OCI-M2 (cell line): ENCODE measurements around the gene TTLL11.
"Not testable (repeated sequence)": the region's sequence is repeated elsewhere in the genome, so short reads cannot be mapped to it uniquely, and the experiment has no call there.

Source experiments
- DNase-seq: peaks from one replicate; lab custom pipeline; 2025; ENCODE audit not compliant: unreplicated experiment; lab: John Stamatoyannopoulos, UW

Gene TTLL11

DNA sequence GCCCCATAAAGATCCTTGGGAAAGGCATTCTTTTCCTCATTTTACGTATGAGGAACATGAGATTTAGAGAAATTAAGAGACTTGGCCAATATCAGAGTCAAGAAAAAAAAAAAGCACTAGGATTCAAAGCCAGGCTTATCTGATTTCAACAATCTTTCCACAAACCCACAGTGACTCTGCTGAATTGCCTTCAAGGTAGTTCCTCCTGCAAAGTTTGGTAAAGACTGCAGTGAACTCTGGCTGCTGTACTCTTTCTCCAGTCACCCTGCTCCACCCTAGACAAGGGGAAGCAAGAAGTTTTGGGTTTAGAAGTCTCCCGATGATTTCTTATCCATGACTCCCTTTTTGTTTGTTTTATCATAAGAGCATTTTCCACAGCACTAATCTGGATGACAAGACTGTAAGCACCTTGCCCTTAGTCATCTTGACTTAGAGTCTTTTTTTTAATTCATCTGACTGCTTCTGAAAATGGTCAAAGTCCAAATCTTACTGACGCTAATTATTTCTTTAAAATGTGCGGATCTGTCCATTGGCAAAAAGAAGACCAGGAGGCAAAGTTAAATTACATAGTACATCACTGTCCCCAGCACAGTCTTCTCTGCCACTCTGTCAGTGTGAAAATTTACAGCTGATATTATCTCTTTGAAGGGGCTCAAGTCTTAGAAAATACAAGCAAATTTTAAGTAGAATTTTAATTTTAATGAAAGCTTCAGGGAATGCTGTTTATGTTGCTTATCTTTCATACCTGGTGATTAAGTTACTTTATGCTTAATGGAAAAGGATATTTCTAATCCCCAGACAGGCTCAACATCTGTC is 180.1 kb downstream of the TTLL11 start:
- no peak for DNase-seq

DNA sequence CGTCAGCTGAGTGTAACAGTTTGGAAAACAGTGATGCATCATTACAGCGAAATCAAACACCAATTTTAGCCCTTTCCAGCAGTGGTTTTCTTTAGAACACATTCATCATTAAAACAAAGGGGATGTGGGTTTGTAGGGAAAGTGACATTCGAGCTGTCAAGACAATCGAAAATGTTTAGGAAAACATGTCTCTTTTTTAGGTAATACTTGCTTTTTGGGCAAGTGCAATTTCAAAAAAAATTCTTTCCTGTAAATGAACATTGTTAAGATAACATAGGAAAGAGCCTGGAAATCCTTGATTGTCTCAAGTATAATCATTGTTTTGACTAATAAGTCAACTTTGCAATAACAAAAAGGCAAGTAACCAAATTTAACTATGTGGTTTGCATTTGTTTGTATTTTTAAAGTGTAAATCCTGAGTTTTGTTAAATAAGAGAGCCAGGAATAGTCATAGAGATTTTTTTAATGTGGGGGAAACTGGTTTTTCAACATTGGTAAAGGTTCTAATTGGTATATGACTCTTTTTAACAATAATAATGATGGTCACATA is 182.5 kb downstream of the TTLL11 start:
- no peak for DNase-seq

DNA sequence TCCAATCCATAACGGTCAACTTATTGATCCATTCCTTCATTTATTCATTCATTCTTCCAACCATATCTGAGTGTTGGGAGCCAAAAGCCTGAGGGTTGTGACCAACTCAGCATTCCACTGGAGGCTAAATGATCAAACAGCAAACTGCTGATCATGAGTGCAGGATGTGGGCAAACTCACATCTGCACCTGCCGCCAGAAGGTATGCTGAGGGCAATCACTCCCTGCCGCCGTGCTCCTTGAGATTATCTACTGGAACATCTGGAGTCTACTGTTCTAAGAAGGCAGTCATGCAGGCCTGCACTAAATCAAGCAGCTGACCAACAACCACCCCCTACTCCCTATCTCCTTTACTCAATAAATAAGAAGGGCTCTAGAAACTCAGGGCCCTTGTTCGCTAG is 184.0 kb downstream of the TTLL11 start:
- no peak for DNase-seq

DNA sequence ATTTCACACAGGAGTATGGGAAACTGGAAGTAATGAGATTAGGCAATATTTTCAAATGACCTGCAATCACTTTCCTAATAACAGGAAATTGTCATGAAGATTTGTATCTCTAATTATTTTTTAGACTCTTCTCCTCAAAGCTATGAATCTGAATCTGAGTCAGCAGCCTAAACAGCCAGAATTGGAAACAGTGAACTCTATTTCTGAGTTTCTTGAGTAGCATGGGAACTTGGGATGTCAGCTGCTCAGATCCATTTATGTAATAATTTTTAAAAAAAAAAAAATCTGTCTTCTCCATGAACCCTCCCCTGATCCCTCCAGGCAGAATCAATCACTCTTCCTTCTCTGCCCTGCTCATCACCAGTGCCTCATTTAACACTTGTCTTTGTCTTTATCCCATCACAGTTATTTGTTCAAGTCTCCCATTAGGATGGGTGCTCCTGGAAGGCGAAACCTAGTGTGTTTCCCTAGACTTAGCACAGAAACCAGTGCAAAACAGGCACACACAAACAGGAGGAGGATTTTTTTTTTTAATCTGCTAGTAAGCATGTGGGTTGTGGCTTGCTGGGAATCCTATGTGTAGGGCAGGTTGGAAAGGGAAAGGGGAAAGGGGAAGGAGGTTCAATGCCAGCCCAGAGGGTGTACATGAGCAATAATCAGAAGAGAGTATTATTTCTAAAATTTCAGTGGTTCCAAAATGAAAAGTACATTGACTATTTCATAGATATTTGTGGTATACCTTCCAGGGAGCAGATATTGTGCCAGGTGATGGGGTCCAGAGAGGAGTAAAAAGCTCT is 186.8 kb downstream of the TTLL11 start:
- DNase-seq: no peak

DNA sequence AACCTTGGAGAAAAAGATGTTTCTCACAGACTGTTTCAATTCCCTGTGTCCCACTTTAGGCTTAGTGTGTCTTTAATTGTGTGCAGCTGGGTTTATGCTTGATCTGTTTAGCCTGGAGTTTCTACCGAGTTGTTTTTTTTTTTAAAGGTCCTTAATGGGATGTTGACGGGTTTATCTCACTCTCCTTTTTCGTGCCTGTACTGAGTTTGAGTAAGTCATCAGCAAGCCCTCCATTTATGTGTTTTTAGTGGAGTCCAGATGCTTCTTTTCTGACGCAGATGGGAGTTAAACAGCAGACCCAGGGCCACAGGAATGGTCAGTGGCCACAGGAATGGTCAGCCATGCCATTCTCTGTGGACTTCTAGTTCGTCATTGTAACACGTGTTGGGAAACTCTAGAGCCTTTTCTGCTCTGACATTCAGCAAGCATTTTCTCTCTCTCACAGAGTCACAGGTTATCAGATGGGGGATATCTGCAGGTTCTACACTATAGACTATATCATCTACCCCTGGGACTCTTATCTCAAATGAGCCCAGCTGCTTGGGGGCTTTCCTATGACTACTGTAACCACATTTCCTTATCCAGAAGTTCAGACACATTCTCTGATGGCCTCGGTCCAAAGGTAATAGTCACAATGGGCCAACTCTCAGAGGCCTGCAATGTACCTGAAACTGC is 190.5 kb downstream of the TTLL11 start:
- no peak for DNase-seq

DNA sequence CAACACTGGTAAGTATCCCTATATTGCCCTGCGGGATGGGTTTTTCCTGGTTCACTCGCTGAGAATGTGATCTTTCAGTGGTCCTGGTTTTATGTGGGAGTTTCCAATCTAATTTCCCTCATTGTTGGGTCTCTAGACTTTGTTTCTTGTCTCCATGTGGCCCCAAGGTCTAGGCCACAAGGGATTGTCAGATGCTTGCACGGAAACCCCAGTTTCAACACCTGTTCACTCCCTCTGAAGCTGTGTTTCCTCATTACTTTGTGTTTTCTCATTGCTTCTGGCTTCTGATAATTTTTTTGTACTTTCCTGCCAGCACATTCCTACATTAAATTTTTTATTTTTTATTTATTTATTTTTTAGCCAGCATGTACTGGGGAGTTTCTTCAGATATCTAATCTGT is 191.5 kb downstream of the TTLL11 start:
- DNase-seq: no peak

DNA sequence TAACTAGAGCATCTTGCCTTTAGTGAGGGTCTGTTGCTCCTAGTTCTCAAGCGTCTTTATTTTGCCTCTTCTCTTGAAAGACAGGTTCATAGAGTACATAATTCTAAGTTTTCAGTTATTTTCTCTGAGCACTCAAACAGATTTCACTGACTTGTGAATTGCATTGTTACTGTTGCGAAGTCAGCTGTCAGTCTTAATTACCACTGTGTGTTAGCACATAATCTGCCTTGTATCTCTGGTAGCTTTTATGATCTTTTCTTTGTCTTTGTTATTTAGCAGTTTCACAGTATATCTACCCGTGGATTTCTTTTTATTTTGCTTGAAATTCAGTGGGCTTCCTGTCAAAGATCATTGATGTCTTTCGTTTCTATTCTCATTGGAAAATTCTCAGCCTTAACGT is 192.9 kb downstream of the TTLL11 start:
- no peak for DNase-seq

DNA sequence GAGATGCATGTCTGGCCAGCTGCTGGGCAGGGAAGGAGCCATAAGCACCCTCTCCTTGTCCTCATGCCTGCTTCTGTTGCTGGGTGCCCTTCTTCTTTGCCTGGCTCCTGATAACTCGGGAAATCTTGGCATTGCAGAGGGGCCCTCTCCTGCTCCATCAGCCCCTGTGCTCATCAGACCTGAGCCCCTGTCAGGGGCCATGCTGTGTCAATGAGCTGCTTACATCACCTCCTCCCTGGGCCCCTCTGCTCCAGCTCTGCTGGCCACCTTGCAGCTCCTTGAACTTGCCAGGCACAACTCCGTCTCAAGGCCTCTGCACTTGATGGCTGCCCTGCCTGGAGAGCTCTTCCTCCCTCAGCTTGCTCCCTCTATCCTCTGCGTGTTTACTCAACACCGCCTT is 194.3 kb downstream of the TTLL11 start:
- DNase-seq: no peak

DNA sequence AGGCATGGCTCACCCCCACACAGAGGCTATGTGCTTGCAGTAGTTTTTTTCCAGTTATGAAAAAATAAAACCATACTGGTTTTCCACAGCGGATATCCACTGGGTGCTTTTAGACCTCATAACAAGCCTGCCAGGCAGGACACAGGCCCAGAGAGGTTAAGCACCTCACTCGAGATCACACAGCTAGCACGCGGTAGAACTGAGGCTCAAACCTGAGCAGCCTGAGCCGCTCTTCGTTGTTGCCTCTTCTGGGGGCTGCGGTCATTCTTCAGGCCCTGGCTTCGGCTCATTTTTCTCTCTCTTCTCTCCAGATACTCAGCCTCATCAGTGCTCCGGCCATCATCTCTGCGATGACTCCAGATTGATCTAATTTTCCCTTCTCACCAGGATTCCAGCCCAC is 196.0 kb downstream of the TTLL11 start:
- no peak for DNase-seq

DNA sequence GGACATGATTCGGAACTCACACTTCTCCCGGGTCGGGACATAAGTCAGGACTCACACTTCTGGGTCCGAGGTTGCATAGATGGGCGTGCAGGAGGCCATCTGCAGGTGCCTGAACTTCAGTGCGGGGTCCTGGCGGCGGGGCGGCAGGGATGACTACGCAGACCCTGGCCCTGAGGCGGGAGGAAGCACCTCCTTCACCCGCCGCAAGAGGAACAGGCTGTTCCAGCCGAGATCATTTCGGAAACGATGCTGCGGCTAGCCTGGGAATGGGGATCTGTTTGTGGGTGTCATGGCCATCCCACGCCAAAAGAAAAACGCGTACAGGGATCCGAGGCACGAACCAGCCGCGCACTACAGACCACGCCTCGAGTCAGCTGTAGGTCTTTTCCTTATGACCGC is 196.6 kb downstream of the TTLL11 start:
- no peak for DNase-seq

DNA sequence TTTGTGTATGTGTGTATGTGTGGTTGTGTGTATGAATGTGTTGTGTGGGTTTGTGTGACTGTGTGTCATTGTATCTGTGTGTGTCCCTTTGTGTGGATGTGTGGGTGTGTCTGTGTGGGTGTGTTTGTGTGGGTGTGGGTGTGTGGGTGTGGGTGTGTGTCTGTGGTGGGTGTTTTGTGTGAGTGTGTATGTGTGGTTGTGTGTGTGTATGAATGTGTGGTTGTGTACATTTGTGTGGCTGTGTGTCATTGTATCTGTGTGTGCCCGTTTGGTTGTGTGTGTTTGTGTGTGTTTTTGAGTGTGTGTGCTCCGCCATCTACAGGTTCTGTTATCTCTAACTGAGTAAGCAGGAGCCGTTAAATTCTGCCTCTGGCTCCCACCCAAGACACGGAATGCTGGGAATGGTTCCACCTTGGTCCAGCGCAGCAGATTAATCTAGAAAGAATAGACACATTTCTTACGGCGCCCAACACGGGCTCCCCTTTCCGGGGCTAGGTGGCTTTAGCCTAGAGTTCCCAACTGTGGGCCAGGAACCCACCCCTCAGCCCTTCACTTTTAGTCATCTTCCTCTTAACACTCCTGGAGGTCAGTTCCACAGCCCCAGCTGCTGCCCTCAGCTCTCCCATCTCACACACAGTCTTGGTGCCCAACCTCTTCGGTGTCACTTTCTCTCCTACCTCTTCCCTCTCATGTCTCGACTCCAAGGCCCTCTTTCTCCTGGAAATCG is 197.1 kb downstream of the TTLL11 start:
- DNase-seq: no peak

DNA sequence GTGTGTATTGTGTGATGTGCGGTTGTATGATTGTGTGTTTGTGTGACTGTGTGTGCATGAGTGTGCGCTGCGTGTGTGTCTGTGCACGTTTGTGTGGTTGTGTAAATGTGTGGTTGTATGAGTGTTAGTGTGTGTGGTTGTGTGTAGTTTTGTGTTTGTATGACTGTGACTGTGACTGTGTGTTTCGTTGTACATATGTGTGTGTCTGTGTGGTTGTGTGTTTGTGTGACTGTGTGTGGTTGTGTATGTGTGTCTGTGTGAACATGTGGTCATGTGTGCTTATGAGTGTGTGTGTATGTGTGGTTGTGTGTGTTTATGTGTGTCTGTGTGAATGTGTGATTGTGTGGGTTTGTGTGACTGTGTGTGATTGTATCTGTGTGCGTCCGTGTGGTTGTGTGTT is 197.8 kb downstream of the TTLL11 start:
- DNase-seq: no peak

DNA sequence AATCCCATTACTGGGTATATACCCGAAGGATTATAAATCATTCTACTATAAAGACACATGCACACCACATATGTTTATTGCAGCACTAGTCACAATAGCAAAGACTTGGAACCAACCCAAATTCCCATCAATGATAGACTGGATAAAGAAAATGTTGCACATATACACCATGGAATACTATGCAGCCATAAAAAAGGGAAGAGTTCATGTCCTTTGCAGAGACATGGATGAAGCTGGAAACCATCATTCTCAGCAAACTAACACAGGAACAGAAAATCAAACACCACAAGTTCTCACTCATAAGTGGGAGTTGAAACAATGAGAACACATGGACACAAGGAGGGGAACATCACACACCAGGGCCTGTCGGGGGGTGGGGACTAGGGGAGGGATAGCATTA is 198.7 kb downstream of the TTLL11 start:
- not testable (repeated sequence) for DNase-seq

DNA sequence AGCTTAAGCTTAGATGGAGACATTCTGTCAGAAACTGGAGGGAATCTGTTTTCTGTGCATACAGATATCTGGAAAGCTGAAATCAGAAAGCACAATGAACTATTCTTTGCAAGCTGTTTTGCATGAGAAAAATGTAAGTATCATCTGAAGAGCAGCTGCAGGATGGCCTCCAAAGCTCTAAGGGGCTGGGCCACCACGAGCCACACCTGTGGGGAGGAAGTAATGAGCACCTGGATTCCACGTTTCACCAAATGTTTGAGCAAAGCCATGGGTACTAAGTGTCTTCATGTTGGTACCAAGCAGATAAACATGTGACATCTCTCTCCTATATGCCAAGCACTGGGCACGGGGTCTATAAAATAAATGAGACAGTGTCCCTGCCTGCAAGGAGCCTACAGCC is 199.3 kb downstream of the TTLL11 start:
- DNase-seq: no peak

DNA sequence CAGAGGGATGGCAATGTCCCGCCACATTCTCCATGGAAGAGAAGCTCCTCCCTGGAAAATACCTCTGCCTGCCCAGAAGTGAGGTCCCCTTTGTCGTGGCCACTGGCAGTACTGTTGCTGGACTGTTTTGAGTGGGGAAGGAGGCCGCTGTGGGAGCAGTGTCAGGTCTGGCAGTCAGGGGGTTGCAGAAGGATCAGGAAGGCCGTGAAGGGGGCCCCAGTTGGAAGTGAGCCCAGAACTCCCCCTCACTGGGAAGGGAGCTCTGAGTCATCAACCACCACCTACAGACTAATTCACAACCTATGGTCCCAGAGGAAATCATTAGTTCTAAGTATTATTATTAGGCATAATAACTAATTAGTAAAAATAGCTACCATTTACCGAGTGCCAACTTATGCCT is 200.4 kb downstream of the TTLL11 start:
- DNase-seq: no peak

DNA sequence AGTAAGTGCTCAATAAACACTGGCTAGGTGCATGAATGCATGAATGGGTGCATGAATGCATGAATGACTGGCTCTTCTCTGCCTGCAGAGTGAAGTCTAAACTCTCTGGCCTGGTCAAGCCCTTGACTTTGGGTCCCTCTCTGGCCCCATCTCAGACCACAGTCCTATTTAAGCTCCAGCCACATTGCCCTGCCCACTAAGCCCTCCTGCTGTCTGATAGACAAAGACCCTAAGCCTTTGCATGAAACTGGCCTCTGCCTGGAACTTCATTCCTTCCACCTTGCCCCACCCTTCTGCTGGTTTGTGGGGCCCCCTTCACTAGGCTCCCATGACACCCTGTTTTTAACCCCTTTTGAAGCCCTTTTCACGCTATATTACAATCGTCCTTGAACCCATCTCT is 202.4 kb downstream of the TTLL11 start:
- no peak for DNase-seq

DNA sequence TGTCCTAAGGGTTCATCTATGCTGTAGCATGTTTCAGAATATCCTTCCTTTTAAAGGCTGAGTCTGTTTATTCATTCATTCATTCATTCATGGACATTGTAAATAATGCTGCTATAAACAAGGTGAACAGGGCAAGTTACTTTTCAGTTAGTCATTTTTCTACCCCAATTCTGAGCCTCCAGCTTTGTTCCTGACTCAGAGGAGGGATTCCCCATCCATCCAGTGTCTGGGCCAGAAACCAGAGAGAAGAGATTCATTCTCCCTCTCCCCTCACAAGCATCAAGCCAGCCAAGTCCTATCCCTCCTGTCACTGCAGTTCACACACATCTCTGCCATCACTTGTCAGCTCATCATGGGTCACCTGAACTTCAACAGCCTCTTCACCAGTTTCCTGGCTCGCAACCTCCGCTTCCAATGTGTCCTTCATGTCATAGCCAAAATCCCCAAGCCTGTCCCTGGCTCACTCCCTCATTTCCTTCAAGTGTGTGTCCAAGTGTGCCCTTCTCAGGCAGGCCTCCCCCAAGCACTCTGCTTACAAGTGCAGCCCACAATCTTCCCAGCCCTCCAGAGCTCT is 203.0 kb downstream of the TTLL11 start:
- no peak for DNase-seq

DNA sequence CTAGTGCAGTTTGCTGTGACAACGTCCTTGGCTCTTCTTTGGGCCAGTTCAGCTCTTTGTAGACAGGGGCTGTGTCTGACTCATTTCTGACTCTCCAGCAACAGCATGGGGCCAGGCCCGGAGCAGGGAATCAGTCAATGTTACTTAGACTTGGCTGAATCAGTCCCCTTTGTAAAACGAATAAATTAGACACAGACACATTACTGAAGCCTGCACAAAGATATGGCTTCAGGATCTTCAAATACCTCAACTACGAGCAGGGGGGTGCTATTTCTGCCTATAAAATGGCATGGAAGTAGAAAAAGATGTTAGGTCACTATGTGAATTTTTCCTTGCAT is 204.7 kb downstream of the TTLL11 start:
- DNase-seq: no peak

DNA sequence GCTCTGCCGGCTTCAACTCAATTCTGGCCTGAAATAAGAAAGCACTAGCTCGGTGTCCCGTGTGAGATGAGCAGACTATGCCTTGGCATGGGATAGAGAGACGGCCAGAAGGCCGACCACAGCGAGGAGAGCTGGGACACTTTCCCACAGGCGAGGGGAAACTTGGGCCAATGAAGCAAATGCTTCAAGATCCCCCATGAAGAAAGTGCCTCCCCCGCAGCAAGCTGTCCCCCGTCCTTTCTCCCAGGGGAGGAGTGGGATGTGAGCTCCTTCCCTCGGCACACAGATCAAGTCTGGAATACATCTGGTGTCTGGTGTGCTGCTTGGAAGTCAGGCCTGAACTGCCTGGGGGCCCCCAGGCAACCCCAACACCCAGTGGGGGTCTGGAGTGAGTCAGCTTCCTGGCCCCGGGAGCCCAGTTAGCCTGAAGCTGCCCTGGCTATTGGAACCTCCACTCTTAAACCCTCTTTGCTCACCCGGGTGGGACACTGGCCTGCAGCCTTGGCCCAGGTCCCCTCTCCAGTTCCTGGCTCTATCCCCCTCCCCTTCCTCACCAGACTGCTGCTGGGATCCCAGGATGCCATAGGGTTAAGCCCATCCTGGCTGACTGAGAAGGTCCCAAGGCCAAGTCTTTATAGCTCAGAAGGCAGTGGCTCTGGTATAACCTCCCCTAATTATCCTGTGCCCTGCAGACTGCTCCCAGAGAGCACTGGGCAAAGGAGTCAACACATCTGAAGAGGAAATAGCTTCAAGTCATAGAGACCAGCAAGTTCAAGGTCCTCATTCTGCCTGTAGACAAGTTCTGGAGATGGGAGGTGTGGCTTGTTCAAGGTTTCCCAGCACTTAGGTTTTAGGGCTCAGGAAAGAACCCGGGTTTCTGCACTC is 205.3 kb downstream of the TTLL11 start:
- DNase-seq: no peak
